GM18858 (cell line): ENCODE measurements around the gene G6PC3.
"Not testable (repeated sequence)": the region's sequence is repeated elsewhere in the genome, so short reads cannot be mapped to it uniquely, and the experiment has no call there.

Source experiments
- ATAC-seq: cut with Tn5 transposase; IDR thresholded peaks from one replicate; pipeline ENCODE4 v1.9.1; 2021; ENCODE audit not compliant: unreplicated experiment

Gene G6PC3

GRCh38 chr17:44082256-44082927 lies 11.9 kb downstream of the G6PC3 start:
- no peak for ATAC-seq

GRCh38 chr17:44083250-44083849 lies 12.8 kb downstream of the G6PC3 start:
- ATAC-seq: no peak

GRCh38 chr17:44084131-44084538 lies 13.6 kb downstream of the G6PC3 start:
- no peak for ATAC-seq

GRCh38 chr17:44084921-44085320 lies 14.4 kb downstream of the G6PC3 start:
- ATAC-seq: no peak

GRCh38 chr17:44085908-44086307 lies 15.4 kb downstream of the G6PC3 start:
- ATAC-seq: no peak

GRCh38 chr17:44086364-44087311 lies 16.1 kb downstream of the G6PC3 start:
- ATAC-seq: no peak

- no peak for ATAC-seq
Measured at GRCh38 chr17:44087319-44087718, 16.8 kb downstream of the G6PC3 start.

- no peak for ATAC-seq
Measured at GRCh38 chr17:44088254-44088653, 17.7 kb downstream of the G6PC3 start.

- ATAC-seq: no peak
Measured at GRCh38 chr17:44091200-44091997, 20.9 kb downstream of the G6PC3 start.

GRCh38 chr17:44092051-44092450 lies 21.5 kb downstream of the G6PC3 start:
- ATAC-seq: no peak

- no peak for ATAC-seq
Measured at GRCh38 chr17:44093231-44093900, 22.8 kb downstream of the G6PC3 start.

- no peak for ATAC-seq
Measured at GRCh38 chr17:44094701-44095387, 24.3 kb downstream of the G6PC3 start.

GRCh38 chr17:44095388-44095646 lies 24.8 kb downstream of the G6PC3 start:
- ATAC-seq: no peak

- no peak for ATAC-seq
Measured at GRCh38 chr17:44095647-44096496, 25.3 kb downstream of the G6PC3 start.

- ATAC-seq: no peak
Measured at GRCh38 chr17:44097110-44097958, 26.8 kb downstream of the G6PC3 start.

GRCh38 chr17:44101858-44102257 lies 31.3 kb downstream of the G6PC3 start:
- ATAC-seq: not testable (repeated sequence)

- ATAC-seq: no peak
Measured at GRCh38 chr17:44102849-44103622, 32.5 kb downstream of the G6PC3 start.
